ENCODE results near the gene SOX30.

DNA sequence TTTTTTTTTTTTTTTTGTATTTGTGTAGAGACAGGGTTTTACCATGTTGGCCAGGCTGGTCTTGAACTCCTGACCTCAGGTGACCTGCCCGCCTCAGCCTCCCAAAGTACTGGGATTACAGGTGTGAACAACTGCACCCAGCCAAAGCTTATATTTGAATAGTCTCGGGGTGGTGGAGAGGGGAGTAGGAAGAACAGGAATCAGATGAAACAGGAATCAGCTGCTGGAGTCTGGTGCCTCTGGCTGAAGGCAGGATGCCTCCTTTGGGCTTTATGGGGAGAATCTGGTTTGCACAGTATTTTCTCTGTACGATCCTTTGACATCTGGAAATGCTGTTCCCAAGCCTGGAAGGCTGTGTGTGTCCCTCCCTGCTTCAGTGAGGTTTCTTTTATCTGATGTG lies 30.0 kb upstream of the SOX30 start:
- TF ChIP-seq POLR2A (IDR thresholded peaks at IDR 0.05; ENCODE audit: low read length) (no peak), CHD4 (IDR thresholded peaks at IDR 0.05; ENCODE audit: borderline replicate concordance) (no peak), EHMT2 (IDR thresholded peaks at IDR 0.05; ENCODE audit: low read depth) (no peak), EP300 (IDR thresholded peaks at IDR 0.05) (no peak), CBX8 (IDR thresholded peaks at IDR 0.05) (no peak)

Measured in A549 (cell line).